ENCODE results near the gene CDH15. TPM values are rescaled to one million over a fixed set of nuclear protein-coding genes. Genes with fewer than 3 reads are reported as not detected.

The CDH15 gene
- total RNA-seq, 3 donors from 2014 or later, result not detected

GRCh38 chr16:89145406-89146161 lies 26.0 kb upstream of the CDH15 start:
- Histone ChIP-seq H3K9me3 (peaks cover 9 to 10% of the 10 kb centered on the region in 2 donors), H3K36me3 (peaks cover 6% of the 10 kb centered on the region), H3K4me1 (no peaks in the 10 kb centered on the region), H3K4me3 (no peak overlapping the region), H3K27ac (no peak overlapping the region), H3K27me3 (no peaks in the 10 kb centered on the region)
- no peak for DNase-seq (ENCODE audit: low spot score in 2 of 2)
- intact Hi-C loops (cut with DNase I; ENCODE audit: low total_unique reads), result no loop called here
- TF ChIP-seq POLR2A (IDR thresholded peaks at IDR 0.05) (no peak), CTCF (IDR thresholded peaks at IDR 0.05) (no peak), POLR2AphosphoS5 (IDR thresholded peaks at IDR 0.05) (no peak)

- TF ChIP-seq POLR2A (IDR thresholded peaks at IDR 0.05), result no peak
- TF ChIP-seq CTCF (IDR thresholded peaks at IDR 0.05), result no peak
- no peak for TF ChIP-seq POLR2AphosphoS5 (IDR thresholded peaks at IDR 0.05)
- Histone ChIP-seq H3K9me3 (peaks cover 9 to 10% of the 10 kb centered on the region in 2 donors), H3K4me3 (no peak overlapping the region), H3K4me1 (no peaks in the 10 kb centered on the region), H3K27me3 (no peaks in the 10 kb centered on the region), H3K27ac (no peak overlapping the region), H3K36me3 (no peaks in the 10 kb centered on the region)
- intact Hi-C loops (cut with DNase I; ENCODE audit: low total_unique reads), result no loop called here
- DNase-seq (ENCODE audit: low spot score in 2 of 2), result no peak
Observed at GRCh38 chr16:89146211-89147005, 25.1 kb upstream of the CDH15 start.

GRCh38 chr16:89147085-89147817 lies 24.3 kb upstream of the CDH15 start:
- Histone ChIP-seq H3K27ac (no peak overlapping the region), H3K4me1 (no peaks in the 10 kb centered on the region), H3K4me3 (no peak overlapping the region), H3K36me3 (no peaks in the 10 kb centered on the region), H3K27me3 (no peaks in the 10 kb centered on the region), H3K9me3 (peaks cover 9 to 10% of the 10 kb centered on the region in 2 donors)
- intact Hi-C loops (cut with DNase I; ENCODE audit: low total_unique reads), result no loop called here
- no peak for DNase-seq (ENCODE audit: low spot score in 2 of 2)
- TF ChIP-seq CTCF (IDR thresholded peaks at IDR 0.05), result no peak
- no peak for TF ChIP-seq POLR2AphosphoS5 (IDR thresholded peaks at IDR 0.05)
- TF ChIP-seq POLR2A (IDR thresholded peaks at IDR 0.05), result no peak

GRCh38 chr16:89149386-89149785 lies 22.2 kb upstream of the CDH15 start:
- intact Hi-C loops (cut with DNase I; ENCODE audit: low total_unique reads), result no loop called here
- Histone ChIP-seq H3K9me3 (peaks cover 9 to 10% of the 10 kb centered on the region in 2 donors), H3K27ac (no peak overlapping the region), H3K4me3 (no peak overlapping the region), H3K4me1 (peaks cover 0 to 7% of the 10 kb centered on the region in 2 donors), H3K27me3 (no peaks in the 10 kb centered on the region), H3K36me3 (no peaks in the 10 kb centered on the region)
- no peak for TF ChIP-seq POLR2AphosphoS5 (IDR thresholded peaks at IDR 0.05)
- TF ChIP-seq CTCF (IDR thresholded peaks at IDR 0.05), result no peak
- TF ChIP-seq POLR2A (IDR thresholded peaks at IDR 0.05), result no peak
- no peak for DNase-seq (ENCODE audit: low spot score in 2 of 2)
